Upper lobe of right lung (tissue), 1 donor: ENCODE measurements around the gene SYTL2. TPM values are rescaled to one million over a fixed set of nuclear protein-coding genes. Genes with fewer than 3 reads are reported as not detected.

ENCODE experiments used
- ATAC-seq: fragments of 200-7000 bp; cut with Tn5 transposase; one replicate; pipeline ENCODE4 v1.9.1; 2020; ENCODE audit warnings: mild to moderate bottlenecking, moderate library complexity
- DNase-seq: peaks from one replicate; pipeline ENCODE4 v3.0.0-alpha.2; 2020
- H3K27ac ChIP-seq: fragments of 200-600 bp; one replicate; pipeline ENCODE4 v1.8.0; 2022
- H3K27me3 ChIP-seq: fragments of 200-600 bp; one replicate; pipeline ENCODE4 v1.8.0; 2022; ENCODE audit warnings: mild to moderate bottlenecking
- H3K36me3 ChIP-seq: fragments of 200-600 bp; one replicate; pipeline ENCODE4 v1.8.0; 2022
- H3K4me1 ChIP-seq: fragments of 200-600 bp; one replicate; pipeline ENCODE4 v1.8.0; 2022
- H3K4me3 ChIP-seq: fragments of 200-600 bp; one replicate; pipeline ENCODE4 v1.8.0; 2022; ENCODE audit warnings: mild to moderate bottlenecking
- H3K9me3 ChIP-seq: fragments of 200-600 bp; one replicate; pipeline ENCODE4 v1.8.0; 2022
- intact Hi-C: fragments of 100-400 bp; cut with DNase I; formaldehyde crosslinking; loops from one replicate; pipeline ENCODE4 v1.11.0; 2022
- total RNA-seq: library from RNA; stranded (reverse); fragmentation: NEBNext Ultra II Directional; extraction: Animal tissue kit (Norgen Biotek cat#: 25700); gene quantifications from one replicate; pipeline ENCODE4 v1.2.1, GENCODE V29; 2021
- TF ChIP-seq, protein P1 (sequence below): fragments of 200-600 bp; IDR thresholded peaks from one replicate; pipeline ENCODE4 v1.8.0; 2022; ENCODE audit warnings: antibody characterized with exemption
- donor health status: DM: no; HTN: yes; CAD: no; lungs with severe emphysema.

The SYTL2 gene
- total RNA-seq, 1 donor from 2014 or later, result 36.5 TPM

DNA sequence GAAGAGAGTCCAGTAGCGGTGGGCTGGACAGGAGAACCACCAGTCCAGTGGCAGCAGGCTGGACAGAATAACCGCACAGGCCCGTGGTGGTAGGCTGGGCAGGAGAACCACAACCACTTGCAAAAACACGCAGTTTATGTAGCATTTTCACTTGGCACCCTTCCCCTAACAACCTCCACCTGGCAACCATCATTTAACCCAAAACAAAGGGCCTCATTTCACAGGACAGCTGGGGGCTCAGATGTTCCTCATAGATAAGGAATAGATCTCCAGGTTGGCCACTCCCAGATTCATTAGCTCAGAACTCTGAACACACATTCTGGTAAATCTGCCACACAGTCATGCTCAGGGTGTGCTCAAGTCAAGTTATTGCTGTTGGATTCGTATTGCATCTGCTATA is 41.2 kb downstream of the SYTL2 start:
- no peak for ATAC-seq
- no peaks in the 10 kb centered on the region for H3K36me3 ChIP-seq
- no peak overlapping the region for H3K27ac ChIP-seq
- no peaks in the 10 kb centered on the region for H3K9me3 ChIP-seq
- H3K4me3 ChIP-seq, result no peak overlapping the region
- H3K4me1 ChIP-seq, result peaks cover 15% of the 10 kb centered on the region
- H3K27me3 ChIP-seq, result no peaks in the 10 kb centered on the region
- TF ChIP-seq, protein P1, sequence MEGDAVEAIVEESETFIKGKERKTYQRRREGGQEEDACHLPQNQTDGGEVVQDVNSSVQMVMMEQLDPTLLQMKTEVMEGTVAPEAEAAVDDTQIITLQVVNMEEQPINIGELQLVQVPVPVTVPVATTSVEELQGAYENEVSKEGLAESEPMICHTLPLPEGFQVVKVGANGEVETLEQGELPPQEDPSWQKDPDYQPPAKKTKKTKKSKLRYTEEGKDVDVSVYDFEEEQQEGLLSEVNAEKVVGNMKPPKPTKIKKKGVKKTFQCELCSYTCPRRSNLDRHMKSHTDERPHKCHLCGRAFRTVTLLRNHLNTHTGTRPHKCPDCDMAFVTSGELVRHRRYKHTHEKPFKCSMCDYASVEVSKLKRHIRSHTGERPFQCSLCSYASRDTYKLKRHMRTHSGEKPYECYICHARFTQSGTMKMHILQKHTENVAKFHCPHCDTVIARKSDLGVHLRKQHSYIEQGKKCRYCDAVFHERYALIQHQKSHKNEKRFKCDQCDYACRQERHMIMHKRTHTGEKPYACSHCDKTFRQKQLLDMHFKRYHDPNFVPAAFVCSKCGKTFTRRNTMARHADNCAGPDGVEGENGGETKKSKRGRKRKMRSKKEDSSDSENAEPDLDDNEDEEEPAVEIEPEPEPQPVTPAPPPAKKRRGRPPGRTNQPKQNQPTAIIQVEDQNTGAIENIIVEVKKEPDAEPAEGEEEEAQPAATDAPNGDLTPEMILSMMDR, result no peak
- DNase-seq, result no peak
- intact Hi-C loops, result no loop called here

DNA sequence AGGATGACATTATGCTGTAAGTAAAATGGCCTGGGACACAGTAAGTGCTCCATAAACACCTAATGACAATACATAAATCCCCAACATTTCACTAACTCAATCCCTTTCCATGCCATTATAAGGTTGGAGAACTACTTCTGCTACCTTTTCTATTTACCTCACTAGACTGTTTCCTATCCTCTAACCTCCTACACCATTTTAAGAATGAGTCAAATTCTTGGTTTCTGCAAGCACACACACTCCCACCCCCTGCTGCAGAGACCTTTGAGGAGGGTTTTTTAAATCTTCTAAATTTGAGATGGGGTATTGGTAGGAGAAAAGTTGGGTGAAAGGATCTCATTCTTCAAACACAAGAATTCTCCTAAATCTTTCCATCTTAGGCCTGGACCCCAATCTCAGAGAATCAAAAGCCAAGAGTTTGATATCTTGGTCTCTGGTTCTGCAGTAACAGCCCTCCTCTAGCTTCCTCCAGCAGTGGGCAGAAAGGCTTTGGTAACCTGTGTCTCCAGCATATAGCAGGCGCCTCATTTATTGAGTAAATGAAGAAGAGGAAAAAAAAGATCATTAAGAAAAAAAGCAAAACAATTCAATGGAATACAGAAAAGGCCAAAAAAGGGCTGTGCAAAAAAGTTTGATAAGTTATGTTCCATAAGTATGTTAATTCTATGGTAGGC is 42.3 kb downstream of the SYTL2 start:
- DNase-seq (no peak), ATAC-seq (no peak)
- H3K9me3 ChIP-seq, result no peaks in the 10 kb centered on the region
- no peaks in the 10 kb centered on the region for H3K36me3 ChIP-seq
- H3K4me1 ChIP-seq, result peaks cover 14% of the 10 kb centered on the region
- no peaks in the 10 kb centered on the region for H3K27me3 ChIP-seq
- TF ChIP-seq, protein P1, result no peak
- no peak overlapping the region for H3K27ac ChIP-seq
- no peak overlapping the region for H3K4me3 ChIP-seq
- intact Hi-C loops, result no loop called here

DNA sequence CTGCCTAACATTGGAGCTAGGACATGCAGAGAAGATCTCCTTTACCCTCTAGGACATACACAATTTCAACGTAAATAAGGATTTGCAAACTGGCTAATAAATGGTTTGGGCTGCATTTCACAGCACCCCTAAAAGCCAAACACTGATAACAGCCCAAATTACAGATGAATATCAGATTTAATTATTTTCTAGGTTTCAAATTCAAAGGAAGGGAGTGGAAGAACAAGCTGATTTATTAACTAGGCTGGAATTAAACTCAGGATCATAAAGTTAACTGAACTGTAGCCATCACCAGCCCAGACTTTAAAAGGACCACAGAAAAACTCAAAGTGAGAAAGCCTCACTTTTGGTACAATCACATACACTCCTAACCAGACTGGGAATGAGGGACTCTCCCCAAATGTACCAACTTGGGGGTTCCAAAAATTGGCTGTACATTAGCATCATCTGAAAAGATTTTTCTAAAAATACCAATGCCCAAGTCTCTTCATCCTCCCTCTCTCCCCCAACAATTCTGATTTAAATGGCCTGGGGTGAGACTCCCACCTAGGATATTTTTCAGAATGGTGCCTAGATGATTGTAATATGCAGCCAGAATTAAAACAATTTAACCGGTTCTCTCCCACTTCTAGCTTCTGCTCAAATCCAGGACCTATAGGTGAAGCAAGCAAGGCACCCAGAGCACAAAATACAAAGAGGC is 43.5 kb downstream of the SYTL2 start:
- TF ChIP-seq, protein P1, result no peak
- Histone ChIP-seq H3K27me3 (no peaks in the 10 kb centered on the region), H3K9me3 (no peaks in the 10 kb centered on the region), H3K36me3 (no peaks in the 10 kb centered on the region), H3K4me3 (no peak overlapping the region), H3K4me1 (peaks cover 7% of the 10 kb centered on the region), H3K27ac (no peak overlapping the region)
- DNase-seq (no peak), ATAC-seq (no peak)
- intact Hi-C loops, result no loop called here

DNA sequence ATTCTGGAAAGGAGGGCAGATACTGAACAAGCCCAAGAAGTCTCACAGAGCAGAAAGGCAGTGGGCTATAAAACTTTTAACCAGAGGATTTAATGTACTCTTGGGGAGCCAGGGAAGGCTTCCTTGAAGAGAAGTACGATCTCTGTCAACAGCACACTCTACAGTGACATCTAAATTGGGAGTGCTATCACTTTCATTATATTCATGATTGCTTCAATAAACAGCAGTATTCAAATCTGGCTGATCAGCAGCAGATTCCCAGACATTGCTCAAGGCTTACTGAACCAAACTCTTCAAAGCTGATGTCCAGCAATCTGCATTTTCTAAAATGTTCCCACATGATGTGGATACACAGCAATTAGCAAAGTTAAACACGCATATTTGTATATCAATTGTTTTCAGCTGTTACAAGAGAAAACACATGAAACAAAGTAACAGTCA is 44.2 kb downstream of the SYTL2 start:
- no peaks in the 10 kb centered on the region for H3K27me3 ChIP-seq
- DNase-seq (no peak), ATAC-seq (no peak)
- no peak overlapping the region for H3K4me3 ChIP-seq
- no peaks in the 10 kb centered on the region for H3K36me3 ChIP-seq
- peak overlapping the region; percentile 20 for H3K27ac ChIP-seq
- H3K9me3 ChIP-seq, result no peaks in the 10 kb centered on the region
- TF ChIP-seq, protein P1, result no peak
- intact Hi-C loops, result no loop called here
- H3K4me1 ChIP-seq, result peaks cover 3% of the 10 kb centered on the region

DNA sequence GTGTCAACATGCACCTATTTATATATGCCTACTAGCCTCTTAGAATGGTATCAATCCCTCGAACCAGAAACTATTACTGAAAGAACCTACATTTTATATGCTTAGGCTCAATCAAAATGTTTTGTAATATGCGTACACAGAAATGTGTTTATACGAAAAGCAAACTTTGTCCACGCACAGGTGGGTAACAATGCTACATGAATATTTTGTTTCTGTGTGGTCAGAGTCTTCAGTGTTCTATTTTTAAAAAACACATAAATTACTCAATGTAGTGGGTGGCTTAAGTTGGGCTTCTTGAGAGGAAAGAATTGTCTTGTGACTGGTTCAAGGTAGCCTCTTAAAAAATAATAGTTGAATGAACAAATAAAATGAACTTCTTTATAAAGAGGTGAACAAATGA is 46.1 kb downstream of the SYTL2 start:
- no peaks in the 10 kb centered on the region for H3K9me3 ChIP-seq
- ATAC-seq, result no peak
- intact Hi-C loops, result no loop called here
- H3K27me3 ChIP-seq, result no peaks in the 10 kb centered on the region
- H3K4me3 ChIP-seq, result no peak overlapping the region
- no peaks in the 10 kb centered on the region for H3K36me3 ChIP-seq
- peaks cover 4% of the 10 kb centered on the region for H3K4me1 ChIP-seq
- TF ChIP-seq, protein P1, result no peak
- DNase-seq, result no peak
- no peak overlapping the region for H3K27ac ChIP-seq
